Osteoblast (primary cell): Measurements from ENCODE around the gene RBM39. TPM values are rescaled to one million over a fixed set of nuclear protein-coding genes. Genes with fewer than 3 reads are reported as not detected.
"Not testable (repeated sequence)": the region's sequence is repeated elsewhere in the genome, so short reads cannot be mapped to it uniquely, and the experiment has no call there.

ENCODE experiments used
- DNase-seq: peaks from one replicate; pipeline ENCODE4 v3.0.0; 2011; ENCODE audit warnings: low spot score, mixed read lengths; ENCODE audit not compliant: insufficient read length; ENCODE audit errors: missing footprints
- H2AFZ ChIP-seq: 2 replicates; pipeline ENCODE4 v1.6.0; 2011; ENCODE audit warnings: mild to moderate bottlenecking, low read length
- H3K27ac ChIP-seq: 2 replicates; pipeline ENCODE4 v1.5.1; 2011; ENCODE audit warnings: mild to moderate bottlenecking, low read depth, low read length, moderate library complexity
- H3K27me3 ChIP-seq: 2 replicates; pipeline ENCODE4 v1.6.0; 2012; ENCODE audit warnings: mild to moderate bottlenecking, control low read depth, inconsistent platforms, low read length, moderate library complexity; ENCODE audit not compliant: insufficient read depth
- H3K36me3 ChIP-seq: 2 replicates; pipeline ENCODE4 v1.5.1; 2011; ENCODE audit warnings: mild to moderate bottlenecking, low read length, control low read depth, moderate library complexity; ENCODE audit not compliant: insufficient read depth
- H3K4me1 ChIP-seq: 2 replicates; pipeline ENCODE4 v1.5.1; 2011; ENCODE audit warnings: mild to moderate bottlenecking, low read length, control low read depth, moderate library complexity; ENCODE audit not compliant: insufficient read depth
- H3K4me2 ChIP-seq: 2 replicates; pipeline ENCODE4 v1.6.0; 2011; ENCODE audit warnings: mild to moderate bottlenecking, low read length; ENCODE audit not compliant: insufficient read depth
- H3K4me3 ChIP-seq: fragments of 200-600 bp; sonication (generic); 3 replicates; pipeline ENCODE4 v1.5.1; 2012; ENCODE audit warnings: mild to moderate bottlenecking, low read length, inconsistent platforms; ENCODE audit not compliant: insufficient read depth
- H3K79me2 ChIP-seq: 2 replicates; pipeline ENCODE4 v1.6.0; 2012; ENCODE audit warnings: mild to moderate bottlenecking, low read length, control low read depth, inconsistent platforms; ENCODE audit not compliant: insufficient read depth
- H3K9me3 ChIP-seq: 2 replicates; pipeline ENCODE4 v1.5.1; 2011; ENCODE audit warnings: low read depth, low read length, control low read depth
- H4K20me1 ChIP-seq: 2 replicates; pipeline ENCODE4 v1.6.0; 2012; ENCODE audit warnings: mild to moderate bottlenecking, low read length, control low read depth; ENCODE audit not compliant: insufficient read depth
- total RNA-seq: library from RNA; depleted of rRNA; stranded (reverse); fragments of >200 nt; gene quantifications from 2 replicates; pipeline ENCODE4 v1.2.3, GENCODE V29; 2012
- TF ChIP-seq, protein P1 (sequence below): IDR thresholded peaks from 2 replicates; pipeline ENCODE4 v1.5.1; 2011; ENCODE audit warnings: mild to moderate bottlenecking, low read depth, low read length, moderate library complexity; ENCODE audit errors: extremely low read depth

Gene RBM39
- total RNA-seq, 1 donor, result 300 TPM

GRCh38 chr20:35768731-35769664 is 26.9 kb upstream of the RBM39 start:
- TF ChIP-seq, protein P1, sequence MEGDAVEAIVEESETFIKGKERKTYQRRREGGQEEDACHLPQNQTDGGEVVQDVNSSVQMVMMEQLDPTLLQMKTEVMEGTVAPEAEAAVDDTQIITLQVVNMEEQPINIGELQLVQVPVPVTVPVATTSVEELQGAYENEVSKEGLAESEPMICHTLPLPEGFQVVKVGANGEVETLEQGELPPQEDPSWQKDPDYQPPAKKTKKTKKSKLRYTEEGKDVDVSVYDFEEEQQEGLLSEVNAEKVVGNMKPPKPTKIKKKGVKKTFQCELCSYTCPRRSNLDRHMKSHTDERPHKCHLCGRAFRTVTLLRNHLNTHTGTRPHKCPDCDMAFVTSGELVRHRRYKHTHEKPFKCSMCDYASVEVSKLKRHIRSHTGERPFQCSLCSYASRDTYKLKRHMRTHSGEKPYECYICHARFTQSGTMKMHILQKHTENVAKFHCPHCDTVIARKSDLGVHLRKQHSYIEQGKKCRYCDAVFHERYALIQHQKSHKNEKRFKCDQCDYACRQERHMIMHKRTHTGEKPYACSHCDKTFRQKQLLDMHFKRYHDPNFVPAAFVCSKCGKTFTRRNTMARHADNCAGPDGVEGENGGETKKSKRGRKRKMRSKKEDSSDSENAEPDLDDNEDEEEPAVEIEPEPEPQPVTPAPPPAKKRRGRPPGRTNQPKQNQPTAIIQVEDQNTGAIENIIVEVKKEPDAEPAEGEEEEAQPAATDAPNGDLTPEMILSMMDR, result no peak
- no peaks in the 10 kb centered on the region for H3K9me3 ChIP-seq
- H3K4me1 ChIP-seq, result peaks cover 37% of the 10 kb centered on the region
- H3K27ac ChIP-seq, result peak overlapping the region; percentile 93
- no peaks in the 10 kb centered on the region for H4K20me1 ChIP-seq
- H3K4me2 ChIP-seq, result peak overlapping the region; percentile 59
- DNase-seq, result peak; percentile 96
- H3K27me3 ChIP-seq, result no peaks in the 10 kb centered on the region
- no peak overlapping the region for H3K4me3 ChIP-seq
- no peaks in the 10 kb centered on the region for H3K36me3 ChIP-seq
- H2AFZ ChIP-seq, result peak overlapping the region; percentile 67
- H3K79me2 ChIP-seq, result peaks cover 19% of the 10 kb centered on the region

DNA sequence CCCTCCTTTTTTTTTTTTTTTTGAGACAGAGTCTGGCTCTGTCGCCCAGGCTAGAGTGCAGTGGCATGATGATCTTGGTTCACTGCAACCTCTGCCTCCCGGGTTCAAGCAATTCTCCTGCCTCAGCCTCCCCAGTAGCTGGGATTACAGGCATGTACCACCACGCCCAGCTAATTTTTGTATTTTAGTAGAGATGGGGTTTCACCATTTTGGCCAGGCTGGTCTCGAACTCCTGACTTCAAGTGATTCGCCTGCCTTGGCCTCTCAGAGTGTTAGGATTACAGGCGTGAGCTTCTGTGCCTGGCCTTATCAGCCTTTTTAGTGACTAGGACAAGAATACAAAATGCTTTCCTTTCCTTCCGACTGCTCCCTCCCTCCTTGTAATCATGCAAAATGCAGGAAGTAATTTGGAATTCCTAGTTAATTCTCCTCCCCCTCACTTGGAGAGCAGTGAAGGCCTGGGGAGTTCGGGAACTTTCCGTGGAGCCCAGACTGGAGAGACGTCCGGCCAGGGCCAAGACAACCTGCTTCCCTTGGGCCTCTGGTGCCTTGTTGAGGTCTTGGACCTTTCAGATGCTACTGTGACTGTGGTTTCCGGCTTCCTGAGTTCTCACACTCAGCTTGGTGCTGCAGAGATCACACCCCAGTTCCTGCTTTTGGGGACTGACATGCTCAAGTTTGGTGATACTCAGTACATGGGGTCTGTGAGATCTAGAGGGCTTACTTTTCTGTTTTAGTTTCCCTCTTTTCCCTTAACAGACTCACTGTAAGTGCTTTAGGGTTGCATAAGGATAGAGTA is 25.8 kb upstream of the RBM39 start:
- peak overlapping the region; percentile 83 for H2AFZ ChIP-seq

GRCh38 chr20:35766843-35767242 is 24.8 kb upstream of the RBM39 start:
- Histone ChIP-seq H4K20me1 (no peaks in the 10 kb centered on the region), H2AFZ (no peak overlapping the region), H3K27me3 (no peaks in the 10 kb centered on the region), H3K36me3 (no peaks in the 10 kb centered on the region), H3K4me1 (peaks cover 27% of the 10 kb centered on the region), H3K4me3 (no peak overlapping the region), H3K27ac (no peak overlapping the region), H3K4me2 (no peak overlapping the region), H3K9me3 (no peaks in the 10 kb centered on the region), H3K79me2 (no peaks in the 10 kb centered on the region)
- TF ChIP-seq, protein P1, result no peak
- DNase-seq, result no peak

More for the DNA sequence above, 25.8 kb upstream of the RBM39 start:
- peak; percentile 80 for DNase-seq
- peaks cover 31% of the 10 kb centered on the region for H3K4me1 ChIP-seq
- peaks cover 8% of the 10 kb centered on the region for H3K79me2 ChIP-seq
- H3K4me3 ChIP-seq, result no peak overlapping the region
- no peaks in the 10 kb centered on the region for H3K27me3 ChIP-seq
- peak overlapping the region; percentile 59 for H3K4me2 ChIP-seq
- no peaks in the 10 kb centered on the region for H3K36me3 ChIP-seq
- H3K27ac ChIP-seq, result peak overlapping the region; percentile 93
- TF ChIP-seq, protein P1, result no peak
- no peaks in the 10 kb centered on the region for H4K20me1 ChIP-seq
- H3K9me3 ChIP-seq, result no peaks in the 10 kb centered on the region

DNA sequence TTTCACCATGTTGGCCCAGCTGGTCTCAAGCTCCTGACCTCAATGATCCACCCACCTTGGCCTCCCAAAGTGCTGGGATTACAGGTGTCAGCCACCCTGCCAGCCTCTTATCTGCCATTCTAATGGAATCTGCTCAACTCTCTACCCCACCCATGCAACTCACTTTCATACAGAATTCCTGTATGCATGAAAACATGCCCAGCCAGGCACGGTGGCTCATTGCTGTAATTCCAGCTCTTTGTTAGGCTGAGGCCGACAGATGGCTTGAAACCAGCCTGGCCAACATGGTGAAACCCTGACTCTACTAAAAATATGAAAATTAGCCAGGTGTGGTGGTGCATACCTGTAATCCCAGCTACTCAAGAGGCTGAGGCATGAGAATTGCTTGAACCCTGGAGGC is 22.9 kb upstream of the RBM39 start:
- not testable (repeated sequence) for H3K4me2 ChIP-seq, H3K4me3 ChIP-seq, H3K9me3 ChIP-seq, H3K27me3 ChIP-seq, H2AFZ ChIP-seq, H3K79me2 ChIP-seq, H3K27ac ChIP-seq, H3K36me3 ChIP-seq, H4K20me1 ChIP-seq, DNase-seq
- H3K4me1 ChIP-seq, result peaks cover 22% of the 10 kb centered on the region
